CD14-positive monocyte (primary cell): Measurements from ENCODE around the gene NADK2. TPM values are rescaled to one million over a fixed set of nuclear protein-coding genes. Genes with fewer than 3 reads are reported as not detected.
"Not testable (repeated sequence)": the region's sequence is repeated elsewhere in the genome, so short reads cannot be mapped to it uniquely, and the experiment has no call there.

Experiments
- DNase-seq, 3 donors: peaks; one replicate each; pipeline ENCODE4 v3.0.0-alpha.2; 2011 to 2022
- H2AFZ ChIP-seq: 2 replicates; pipeline ENCODE4 v1.6.0; 2012; ENCODE audit warnings: mild to moderate bottlenecking, low read depth, low read length, inconsistent platforms; ENCODE audit not compliant: insufficient read depth, poor library complexity, severe bottlenecking
- H3K27ac ChIP-seq, 2 donors: 1 replicate in 1 of 2; 2 replicates in 1 of 2; pipeline ENCODE4 v1.5.1; 2012 to 2013; ENCODE audit warnings: low read length in 2 of 2, control low read depth in 1 of 2, inconsistent platforms in 1 of 2, low read depth in 1 of 2, mild to moderate bottlenecking in 1 of 2
- H3K27me3 ChIP-seq, 2 donors: one replicate each; pipeline versions ENCODE4 v1.6.0 to v1.6.1; 2011 to 2013; ENCODE audit warnings: low read length in 2 of 2; ENCODE audit not compliant: control insufficient read depth in 2 of 2, insufficient read depth in 2 of 2
- H3K36me3 ChIP-seq, 2 donors: replicated peaks in 1 of 2; 1 replicate in 1 of 2; 2 replicates in 1 of 2; pipeline versions ENCODE4 v1.5.1 to v1.6.1; 2012 to 2013; ENCODE audit warnings: low read length in 2 of 2, control low read depth in 1 of 2, inconsistent platforms in 1 of 2, mild to moderate bottlenecking in 1 of 2; ENCODE audit not compliant: insufficient read depth in 2 of 2, control insufficient read depth in 1 of 2
- H3K4me1 ChIP-seq, 2 donors: 1 replicate in 1 of 2; 2 replicates in 1 of 2; pipeline versions ENCODE4 v1.5.1 to v1.6.1; 2012 to 2013; ENCODE audit warnings: low read length in 2 of 2, control low read depth in 1 of 2, inconsistent platforms in 1 of 2, mild to moderate bottlenecking in 1 of 2, moderate library complexity in 1 of 2; ENCODE audit not compliant: insufficient read depth in 2 of 2, control insufficient read depth in 1 of 2
- H3K4me2 ChIP-seq: replicated peaks from 2 replicates; pipeline ENCODE3; 2012; ENCODE audit warnings: low read length, moderate library complexity, mild to moderate bottlenecking; ENCODE audit not compliant: poor library complexity, severe bottlenecking; ENCODE audit errors: extremely low read depth
- H3K4me3 ChIP-seq, 3 experiments: fragments of 200-600 bp in 1 of 3; sonication (generic) in 1 of 3; replicated peaks in 1 of 3; 1 replicate in 2 of 3; 2 replicates in 1 of 3; pipeline ENCODE4 v1.5.1; 2011 to 2013; ENCODE audit warnings: low read length in 3 of 3, mild to moderate bottlenecking in 3 of 3, control low read depth in 2 of 3, low read depth in 2 of 3, inconsistent platforms in 1 of 3, moderate library complexity in 1 of 3
- H3K79me2 ChIP-seq: 2 replicates; pipeline ENCODE4 v1.6.0; 2012; ENCODE audit warnings: mild to moderate bottlenecking, control low read depth, inconsistent platforms, low read length, moderate library complexity; ENCODE audit not compliant: insufficient read depth
- H3K9ac ChIP-seq: 2 replicates; pipeline ENCODE4 v1.6.0; 2017; ENCODE audit warnings: low read length, mild to moderate bottlenecking; ENCODE audit not compliant: insufficient read depth, poor library complexity, severe bottlenecking
- H3K9me3 ChIP-seq, 2 donors: replicated peaks in 1 of 2; 1 replicate in 1 of 2; 2 replicates in 1 of 2; pipeline versions ENCODE4 v1.5.1 to v1.6.1; 2012 to 2013; ENCODE audit warnings: low read length in 2 of 2, control low read depth in 1 of 2; ENCODE audit not compliant: control insufficient read depth in 1 of 2, insufficient read depth in 1 of 2
- H4K20me1 ChIP-seq: 2 replicates; pipeline ENCODE4 v1.6.0; 2012; ENCODE audit warnings: mild to moderate bottlenecking, low read length, control low read depth, moderate library complexity; ENCODE audit not compliant: insufficient read depth
- H3K27ac Mint-ChIP-seq, 7 donors: one replicate each; pipeline ENCODE4 v1.8.0; 2020; ENCODE audit warnings: mild to moderate bottlenecking in 7 of 7, mixed read lengths in 7 of 7, moderate library complexity in 6 of 7, inconsistent platforms in 2 of 7
- H3K27me3 Mint-ChIP-seq, 3 donors: one replicate each; pipeline ENCODE4 v1.8.0; 2021 to 2022; ENCODE audit warnings: low read depth in 3 of 3, mild to moderate bottlenecking in 3 of 3, mixed read lengths in 3 of 3, moderate library complexity in 3 of 3, inconsistent platforms in 1 of 3
- H3K36me3 Mint-ChIP-seq, 2 donors: one replicate each; pipeline ENCODE4 v1.8.0; 2020; ENCODE audit warnings: mixed read lengths in 2 of 2, inconsistent platforms in 1 of 2, mild to moderate bottlenecking in 1 of 2
- H3K4me1 Mint-ChIP-seq: one replicate; pipeline ENCODE4 v1.8.0; 2020; ENCODE audit warnings: mild to moderate bottlenecking, mixed read lengths
- H3K4me3 Mint-ChIP-seq, 2 donors: one replicate each; pipeline ENCODE4 v1.8.0; 2020; ENCODE audit warnings: mild to moderate bottlenecking in 2 of 2, mixed read lengths in 2 of 2, moderate library complexity in 1 of 2
- H3K9me3 Mint-ChIP-seq, 7 donors: one replicate each; pipeline ENCODE4 v1.8.0; 2020 to 2022; ENCODE audit warnings: mixed read lengths in 7 of 7, mild to moderate bottlenecking in 6 of 7, moderate library complexity in 6 of 7, inconsistent platforms in 2 of 7
- WGBS: methylation state at CpG from one replicate; pipeline ENCODE4 v1.1.5; 2013; ENCODE audit warnings: missing lambda C conversion rate; ENCODE audit not compliant: insufficient coverage; 5-methylcytosine and 5-hydroxymethylcytosine counted together
- intact Hi-C, 2 donors: fragments of 100-400 bp; cut with micrococcal nuclease; formaldehyde crosslinking; loops; one replicate each; pipeline versions ENCODE4 v1.15.0 to v1.15.1; 2023
- polyA plus RNA-seq, 3 donors: library from polyadenylated mRNA; depleted of rRNA in 1 of 3; unstranded in 2 of 3; stranded (reverse) in 1 of 3; fragments of 300-500 nt in 2 of 3; fragments of >200 nt in 1 of 3; fragmentation: Illumina TruSeq in 2 of 3; gene quantifications; 1 replicate in 2 of 3; 2 replicates in 1 of 3; pipeline ENCODE4 v1.2.3, GENCODE V29; 2012 to 2021
- TF ChIP-seq, protein P1 (sequence below): fragments of 200-600 bp; IDR thresholded peaks from one replicate; pipeline ENCODE4 v1.8.0; 2022; ENCODE audit warnings: antibody characterized with exemption, mild to moderate bottlenecking

NADK2 gene
- polyA plus RNA-seq, 3 donors: 2.6 to 5.9 (median 3.3) TPM

DNA sequence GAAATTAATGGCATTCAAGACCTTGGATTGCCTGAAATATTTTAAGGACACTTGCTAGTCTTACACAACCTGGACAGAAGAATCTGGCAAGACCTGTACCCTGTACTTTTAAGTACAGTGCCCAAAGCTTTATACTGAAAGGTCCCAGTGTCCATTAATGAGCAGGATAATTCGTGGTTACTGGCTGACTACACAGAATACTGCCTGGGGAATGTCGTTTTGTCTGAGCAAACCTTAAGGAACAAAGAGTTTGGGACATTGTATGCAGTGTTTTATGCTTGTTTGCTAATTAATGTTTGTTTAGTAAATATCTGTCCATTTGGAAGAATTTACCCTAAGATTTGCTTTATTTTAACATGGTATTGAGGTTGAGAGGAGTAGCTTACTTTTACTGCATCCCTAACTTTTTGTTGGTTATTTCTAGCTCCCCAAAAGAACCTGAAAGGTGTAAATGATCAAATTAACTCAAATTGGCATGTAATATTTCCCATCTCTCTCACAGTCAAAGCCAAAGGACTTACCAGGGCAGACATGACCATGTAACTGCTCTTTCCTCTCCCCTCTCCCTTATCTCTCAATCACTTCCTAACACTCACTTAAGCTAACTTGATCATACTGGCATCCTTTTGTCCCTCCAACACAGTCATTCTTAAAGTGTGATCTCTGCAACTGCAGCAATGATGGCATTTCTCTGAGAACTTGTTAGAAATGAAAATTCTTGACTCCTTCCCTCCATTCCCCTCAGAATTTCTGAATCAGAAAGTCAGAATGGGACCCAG, 44.3 kb upstream of the NADK2 start:
- Mint-ChIP-seq H3K4me1 (peaks cover 3% of the 10 kb centered on the region), H3K27ac (no peak overlapping the region), H3K4me3 (no peak overlapping the region), H3K27me3 (peaks cover 0 to 2% (median 0%) of the 10 kb centered on the region in 3 donors), H3K9me3 (peaks cover 0 to 6% (median 3%) of the 10 kb centered on the region in 7 donors), H3K36me3 (no peaks in the 10 kb centered on the region)
- 80% methylated on average over 2 of the region's 2 CpGs for WGBS
- no peaks in the 10 kb centered on the region for H4K20me1 ChIP-seq
- no peak overlapping the region for H3K4me2 ChIP-seq
- no peak for DNase-seq
- no peaks in the 10 kb centered on the region for H3K79me2 ChIP-seq
- H3K27ac ChIP-seq: no peak overlapping the region
- no peak overlapping the region for H3K4me3 ChIP-seq
- H3K9me3 ChIP-seq: no peaks in the 10 kb centered on the region
- no peak overlapping the region for H3K9ac ChIP-seq
- TF ChIP-seq, protein P1, sequence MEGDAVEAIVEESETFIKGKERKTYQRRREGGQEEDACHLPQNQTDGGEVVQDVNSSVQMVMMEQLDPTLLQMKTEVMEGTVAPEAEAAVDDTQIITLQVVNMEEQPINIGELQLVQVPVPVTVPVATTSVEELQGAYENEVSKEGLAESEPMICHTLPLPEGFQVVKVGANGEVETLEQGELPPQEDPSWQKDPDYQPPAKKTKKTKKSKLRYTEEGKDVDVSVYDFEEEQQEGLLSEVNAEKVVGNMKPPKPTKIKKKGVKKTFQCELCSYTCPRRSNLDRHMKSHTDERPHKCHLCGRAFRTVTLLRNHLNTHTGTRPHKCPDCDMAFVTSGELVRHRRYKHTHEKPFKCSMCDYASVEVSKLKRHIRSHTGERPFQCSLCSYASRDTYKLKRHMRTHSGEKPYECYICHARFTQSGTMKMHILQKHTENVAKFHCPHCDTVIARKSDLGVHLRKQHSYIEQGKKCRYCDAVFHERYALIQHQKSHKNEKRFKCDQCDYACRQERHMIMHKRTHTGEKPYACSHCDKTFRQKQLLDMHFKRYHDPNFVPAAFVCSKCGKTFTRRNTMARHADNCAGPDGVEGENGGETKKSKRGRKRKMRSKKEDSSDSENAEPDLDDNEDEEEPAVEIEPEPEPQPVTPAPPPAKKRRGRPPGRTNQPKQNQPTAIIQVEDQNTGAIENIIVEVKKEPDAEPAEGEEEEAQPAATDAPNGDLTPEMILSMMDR: no peak
- no peak overlapping the region for H2AFZ ChIP-seq
- H3K36me3 ChIP-seq: no peaks in the 10 kb centered on the region
- no peaks in the 10 kb centered on the region for H3K4me1 ChIP-seq
- intact Hi-C loops: no loop called here
- no peaks in the 10 kb centered on the region for H3K27me3 ChIP-seq

GRCh38 chr5:36283775-36284174, 42.0 kb upstream of the NADK2 start:
- H3K9me3 Mint-ChIP-seq, intact Hi-C loops, H3K27me3 ChIP-seq, H3K4me1 Mint-ChIP-seq, H3K36me3 Mint-ChIP-seq, H3K9ac ChIP-seq, DNase-seq, H4K20me1 ChIP-seq, H3K79me2 ChIP-seq, H3K9me3 ChIP-seq, H3K4me2 ChIP-seq, H3K27ac ChIP-seq, H3K4me3 Mint-ChIP-seq, H3K4me3 ChIP-seq, H3K27me3 Mint-ChIP-seq, H2AFZ ChIP-seq, H3K36me3 ChIP-seq, H3K4me1 ChIP-seq: not testable (repeated sequence)
- WGBS: no CpG with 5 or more reads among the region's 3 CpGs
- H3K27ac Mint-ChIP-seq: peak overlapping the region in 1 of 7 donors; percentile 21
